PC-3 (cell line): Measurements from ENCODE around the gene DHCR24.

Experiments used
- CTCF ChIP-seq: fragments of 300-600 bp; sonication (generic); conservative IDR thresholded peaks from 2 replicates; pipeline ENCODE4 v1.5.1; 2017; ENCODE audit warnings: antibody characterized with exemption, low read depth, mild to moderate bottlenecking, low read length
- EZH2 ChIP-seq: fragments of 300-600 bp; sonication (generic); IDR thresholded peaks from one replicate; pipeline ENCODE4 v1.6.1; 2017; ENCODE audit warnings: antibody characterized with exemption, mild to moderate bottlenecking, low read length; ENCODE audit not compliant: unreplicated experiment
- EZH2phosphoT487 ChIP-seq: fragments of 300-600 bp; sonication (generic); IDR thresholded peaks from 2 replicates; pipeline ENCODE4 v1.6.1; 2018; ENCODE audit warnings: mild to moderate bottlenecking, antibody characterized with exemption, low read length, borderline replicate concordance

GRCh38 chr1:54884135-54884586, 2.8 kb downstream of the DHCR24 start:
- TF ChIP-seq CTCF, result no peak
- TF ChIP-seq EZH2, result no peak
- no peak for TF ChIP-seq EZH2phosphoT487
